K562 (cell line): ENCODE measurements around the gene TAF1B. TPM values are rescaled to one million over a fixed set of nuclear protein-coding genes. Genes with fewer than 3 reads are reported as not detected.

Experiments
- ATAC-seq: fragments of 200-7000 bp; cut with Tn5 transposase; 3 replicates; pipeline ENCODE4 v1.9.1; 2020; ENCODE audit warnings: moderate library complexity
- BruUV-seq: library from RNA; stranded (reverse); fragments of 400-500 nt; replicated peaks from 2 replicates; lab custom pipeline; 2021; lab: Mats Ljungman, UMichigan
- CTCF ChIA-PET: fragments of 300-600 bp; formaldehyde crosslinking; extraction: SDS; loops from one replicate; lab custom pipeline; 2021; ENCODE audit warnings: low intra/inter-chr PET ratio; lab: Yijun Ruan, JAX
- POLR2A ChIA-PET: fragments of 300-600, 350-650 bp; sonication (Branson Sonifier 250); formaldehyde crosslinking; extraction: SDS; loops from one replicate; lab custom pipeline; 2021; ENCODE audit warnings: antibody characterized with exemption, inconsistent platforms; lab: Yijun Ruan, JAX
- DNase-seq, 4 experiments: peaks; one replicate each; pipeline versions ENCODE4 v3.0.0 to v3.0.0-alpha.2; 2011 to 2018; ENCODE audit warnings: low spot score in 3 of 4, mixed read lengths in 3 of 4; ENCODE audit errors: extremely low read depth in 1 of 4
- FAIRE-seq: peaks from 2 replicates; lab custom pipeline; 2011; peaks lifted over from hg19 to GRCh38; lab: Jason Lieb, UNC
- H2AFZ ChIP-seq: 2 replicates; pipeline ENCODE4 v1.6.0; 2011; ENCODE audit warnings: low read depth, low read length, control low read depth, inconsistent platforms
- H3K27ac ChIP-seq: fragments of 200-600 bp; 3 replicates; pipeline ENCODE4 v1.8.0; 2011; ENCODE audit warnings: low read depth, mild to moderate bottlenecking, control low read depth, inconsistent platforms, low read length, moderate library complexity, mixed read lengths; ENCODE audit errors: extremely low read depth
- H3K27me3 ChIP-seq, 2 experiments: fragments of 300-600 bp in 1 of 2; 2 replicates in 1 of 2; 3 replicates in 1 of 2; pipeline versions ENCODE4 v1.6.0 to v1.8.0; 2011; ENCODE audit warnings: inconsistent platforms in 2 of 2, low read length in 2 of 2, mild to moderate bottlenecking in 1 of 2, mixed read lengths in 1 of 2, moderate library complexity in 1 of 2; ENCODE audit not compliant: control insufficient read depth in 2 of 2, insufficient read depth in 2 of 2
- H3K36me3 ChIP-seq: fragments of 300-600 bp; 3 replicates; pipeline ENCODE4 v1.8.0; 2011; ENCODE audit warnings: mild to moderate bottlenecking, low read length, inconsistent platforms; ENCODE audit not compliant: control insufficient read depth, insufficient read depth
- H3K4me1 ChIP-seq, 2 experiments: fragments of 200-600 bp in 1 of 2; replicated peaks in 1 of 2; 2 replicates in 1 of 2; 3 replicates in 1 of 2; pipeline versions ENCODE4 v1.5.1 to v1.8.0; 2011; ENCODE audit warnings: inconsistent platforms in 2 of 2, low read length in 2 of 2, mild to moderate bottlenecking in 1 of 2, mixed read lengths in 1 of 2, moderate library complexity in 1 of 2; ENCODE audit not compliant: control insufficient read depth in 2 of 2, insufficient read depth in 2 of 2
- H3K4me2 ChIP-seq: 2 replicates; pipeline ENCODE4 v1.6.1; 2011; ENCODE audit warnings: low read length, control low read depth, inconsistent platforms, mixed read lengths; ENCODE audit not compliant: insufficient read depth
- H3K4me3 ChIP-seq: fragments of 200-600 bp; sonication (generic), shearing (Covaris generic); 2 replicates; pipeline ENCODE4 v1.5.1; 2016; ENCODE audit warnings: control low read depth, inconsistent platforms
- H3K79me2 ChIP-seq: fragments of 200-600 bp; 3 replicates; pipeline ENCODE4 v1.8.0; 2011; ENCODE audit warnings: low read length, inconsistent platforms; ENCODE audit not compliant: control insufficient read depth, insufficient read depth
- H3K9ac ChIP-seq, 2 experiments: 2 replicates each; pipeline versions ENCODE4 v1.6.0 to v1.6.1; 2011; ENCODE audit warnings: low read depth in 2 of 2, low read length in 2 of 2, control low read depth in 1 of 2, inconsistent platforms in 1 of 2, mild to moderate bottlenecking in 1 of 2, mixed read lengths in 1 of 2; ENCODE audit not compliant: insufficient read depth in 1 of 2
- H3K9me1 ChIP-seq: one replicate; pipeline ENCODE4 v1.6.0; 2011; ENCODE audit warnings: inconsistent platforms, mild to moderate bottlenecking, low read length, moderate library complexity; ENCODE audit not compliant: control insufficient read depth, insufficient read depth
- H3K9me3 ChIP-seq: replicated peaks from 2 replicates; pipeline ENCODE4 v1.5.1; 2011; ENCODE audit warnings: low read depth, low read length, inconsistent platforms; ENCODE audit not compliant: control insufficient read depth, insufficient read depth
- H4K20me1 ChIP-seq: replicated peaks from 2 replicates; pipeline ENCODE4 v1.6.1; 2011; ENCODE audit warnings: low read length, inconsistent platforms, mixed read lengths; ENCODE audit not compliant: control insufficient read depth, insufficient read depth
- NFIC ChIP-seq: fragments of 450-650 bp; IDR thresholded peaks from 2 replicates; pipeline ENCODE4 v1.6.1; 2017; ENCODE audit warnings: mild to moderate bottlenecking, inconsistent platforms
- POLR2G ChIP-seq: fragments of 200-400 bp; formaldehyde crosslinking; IDR thresholded peaks from 2 replicates; pipeline ENCODE4 v1.6.1; 2017; ENCODE audit warnings: low read depth, mild to moderate bottlenecking, antibody characterized with exemption, low read length, moderate library complexity
- ZNF431 ChIP-seq: sonication (generic); formaldehyde crosslinking; IDR thresholded peaks from 2 replicates; pipeline ENCODE4 v1.8.0; 2022; ENCODE audit warnings: mild to moderate bottlenecking, missing genetic modification reagents
- ZNF436 ChIP-seq: fragments of 250-450, 450-650 bp; sonication (Bioruptor Pico); formaldehyde crosslinking; IDR thresholded peaks from 2 replicates; pipeline ENCODE4 v1.7.0; 2020; ENCODE audit warnings: mild to moderate bottlenecking
- WGBS: fragments of 100-300 bp; shearing (Covaris generic); methylation state at CpG from one replicate; pipeline ENCODE4 v1.1.6; 2016; ENCODE audit warnings: low coverage, mixed read lengths; ENCODE audit not compliant: insufficient coverage; ENCODE audit errors: missing lambda C conversion rate; 5-methylcytosine and 5-hydroxymethylcytosine counted together
- in situ Hi-C: fragments of 300-500 bp; cut with MboI; formaldehyde crosslinking; loops from 4 replicates; pipeline ENCODE4 v1.15.0; 2018; ENCODE audit warnings: inconsistent platforms, mixed read lengths
- intact Hi-C: fragments of 100-400 bp; cut with micrococcal nuclease; formaldehyde crosslinking; loops from 2 replicates; pipeline ENCODE4 v1.14.2; 2022
- polyA plus RNA-seq, 8 experiments: library from polyadenylated mRNA; depleted of rRNA in 4 of 8; stranded (reverse) in 5 of 8; unstranded in 3 of 8; fragments of >200 nt; fragmentation: Nextera tagmentation in 2 of 8; fragmentation: Illumina TruSeq in 1 of 8; extraction: Ambion mirVana in 2 of 8; extraction: Trizol in 1 of 8; gene quantifications; 2 replicates each; pipeline versions ENCODE4 v1.2.1 to v1.2.3, GENCODE V29; 2011 to 2014; ENCODE audit warnings: inconsistent platforms in 1 of 8, missing spikeins in 1 of 8
- total RNA-seq, 7 experiments: library from RNA; depleted of rRNA in 6 of 7; stranded (reverse); fragments of >200 nt in 6 of 7; fragmentation: Illumina TruSeq in 2 of 7; extraction: Trizol in 2 of 7; gene quantifications; 2 replicates each; pipeline versions ENCODE4 v1.2.1 to v1.2.3, GENCODE V29; 2011 to 2021; ENCODE audit warnings: low replicate concordance in 1 of 7

The TAF1B gene
- total and polyA plus RNA-seq, 9 of the 15 experiments (the other 6 are each of a cell fraction or from before 2014, with no cell fraction given): 8.8 to 25.1 (median 17.3) TPM

- in situ Hi-C loops (no loop called here), intact Hi-C loops (no loop called here)
- ChIA-PET POLR2A (interaction anchor here (0.6 to 1.2 kb wide), 4 partner anchors 14 to 109 kb away, joined by 3 to 5 read pairs (median 4); no protein-coding TSS in a partner anchor), CTCF (no interaction called here)
- FAIRE-seq (no peak), ATAC-seq (no peak), DNase-seq (no peak)
- Histone ChIP-seq H3K9me1 (peaks cover 3% of the 10 kb centered on the region), H3K27ac (no peak overlapping the region), H3K9ac (no peak overlapping the region), H3K4me1 (peaks cover 6 to 18% of the 10 kb centered on the region in 2 experiments; a peak in 4 of 5 replicates), H3K4me2 (no peak overlapping the region), H3K79me2 (no peaks in the 10 kb centered on the region), H4K20me1 (no peaks in the 10 kb centered on the region), H3K9me3 (no peaks in the 10 kb centered on the region), H2AFZ (no peak overlapping the region), H3K27me3 (no peaks in the 10 kb centered on the region), H3K36me3 (peaks cover 3% of the 10 kb centered on the region; the same call in 1 of the 3 replicates), H3K4me3 (no peak overlapping the region)
- no TSS peak for BruUV-seq
- WGBS: 66% methylated on average over 9 of the region's 9 CpGs
- TF ChIP-seq ZNF436 (no peak), POLR2G (peak; percentile 39; the same call in 1 of the 2 replicates)
Observed at GRCh38 chr2:9937968-9938367, 94.7 kb downstream of the TAF1B start.

GRCh38 chr2:9939587-9940485 is 96.6 kb downstream of the TAF1B start:
- Histone ChIP-seq H3K9me3 (no peaks in the 10 kb centered on the region), H3K4me1 (peaks cover 11 to 18% of the 10 kb centered on the region in 2 experiments; a peak in 4 of 5 replicates), H3K36me3 (no peaks in the 10 kb centered on the region), H3K9me1 (peaks cover 3% of the 10 kb centered on the region), H3K79me2 (no peaks in the 10 kb centered on the region), H3K27ac (no peak overlapping the region), H3K27me3 (no peaks in the 10 kb centered on the region), H3K4me2 (no peak overlapping the region), H4K20me1 (no peaks in the 10 kb centered on the region)
- ChIA-PET CTCF (no interaction called here), POLR2A (interaction anchor here (1.0 kb wide), 1 partner anchor 10 kb away, joined by 3 read pairs; no protein-coding TSS in a partner anchor)
- intact Hi-C loops: no loop called here
- WGBS: 27% methylated on average over 9 of the region's 9 CpGs
- ATAC-seq (no peak), DNase-seq (no peak)
- no TSS peak for BruUV-seq
- TF ChIP-seq ZNF431 (no peak), NFIC (peak; percentile 64)
- TF ChIP-seq, all 486 proteins: peak for 1
- Histone ChIP-seq H3K9ac (no peak overlapping the region), H3K4me3 (no peak overlapping the region), H2AFZ (peak overlapping the region; percentile 48; the same call in 1 of the 2 replicates)
- in situ Hi-C loops: no loop called here
- FAIRE-seq: peak; percentile 46
